Measurements from ENCODE around the gene MAST3. TPM values are rescaled to one million over a fixed set of nuclear protein-coding genes. Genes with fewer than 3 reads are reported as not detected.

Gene MAST3
- total and polyA plus RNA-seq, 4 donors: 4.3 to 10.6 (median 6.7) TPM

DNA sequence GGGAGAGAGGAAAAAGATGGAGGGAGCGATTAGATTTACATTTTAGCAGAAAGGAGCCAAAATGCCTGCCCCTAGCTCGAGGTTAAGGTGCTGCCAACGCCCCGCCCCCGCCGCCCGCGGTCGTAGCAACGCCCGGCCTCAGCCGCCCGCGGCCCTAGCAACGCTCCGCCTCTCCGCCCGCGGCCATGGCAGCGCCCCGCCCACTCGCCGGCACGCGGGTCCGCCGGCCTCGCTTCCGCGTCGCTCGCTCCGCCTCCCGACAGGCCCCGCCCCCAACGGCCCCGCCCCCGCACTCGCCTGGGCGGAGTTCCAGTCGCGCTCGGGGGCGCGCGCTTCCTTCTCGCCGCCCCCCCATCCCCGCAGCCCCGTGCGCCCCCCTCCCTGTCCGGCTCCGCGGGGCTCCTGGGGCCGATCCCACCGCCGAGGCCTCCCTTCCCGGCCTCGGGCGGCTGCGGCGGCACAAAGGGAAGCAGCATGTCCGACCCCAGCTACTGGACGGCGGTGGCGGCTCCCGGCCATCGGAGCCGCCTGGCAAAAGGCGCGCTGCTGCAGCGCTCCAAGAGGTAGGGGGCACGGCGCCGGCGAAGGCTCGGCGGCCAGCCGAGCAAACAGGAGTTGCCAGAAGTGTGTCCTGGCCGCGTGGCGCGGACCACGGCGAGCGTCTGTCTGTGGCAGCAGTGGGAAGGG is 20.3 kb downstream of the MAST3 start:
- peak overlapping the region; percentile 12 to 56 for H3K27ac ChIP-seq (ENCODE audit: low read depth in 1 of 2, low read length in 2 of 2)

GRCh38 chr19:18118420-18119012 is 20.9 kb downstream of the MAST3 start:
- peaks cover 5 to 41% (median 25%) of the 10 kb centered on the region in 4 donors for H3K4me1 ChIP-seq (ENCODE audit: control insufficient read depth in 4 of 4, insufficient read depth in 4 of 4, low read length in 3 of 4)
- no peaks in the 10 kb centered on the region for H3K27me3 ChIP-seq (ENCODE audit: control insufficient read depth in 4 of 4, insufficient read depth in 4 of 4, low read length in 3 of 4)
- H3K9me3 ChIP-seq (ENCODE audit: control insufficient read depth in 4 of 4, low read length in 3 of 4): no peaks in the 10 kb centered on the region
- TF ChIP-seq RAD21 (IDR thresholded peaks at IDR 0.05): no peak
- TF ChIP-seq, protein P1, sequence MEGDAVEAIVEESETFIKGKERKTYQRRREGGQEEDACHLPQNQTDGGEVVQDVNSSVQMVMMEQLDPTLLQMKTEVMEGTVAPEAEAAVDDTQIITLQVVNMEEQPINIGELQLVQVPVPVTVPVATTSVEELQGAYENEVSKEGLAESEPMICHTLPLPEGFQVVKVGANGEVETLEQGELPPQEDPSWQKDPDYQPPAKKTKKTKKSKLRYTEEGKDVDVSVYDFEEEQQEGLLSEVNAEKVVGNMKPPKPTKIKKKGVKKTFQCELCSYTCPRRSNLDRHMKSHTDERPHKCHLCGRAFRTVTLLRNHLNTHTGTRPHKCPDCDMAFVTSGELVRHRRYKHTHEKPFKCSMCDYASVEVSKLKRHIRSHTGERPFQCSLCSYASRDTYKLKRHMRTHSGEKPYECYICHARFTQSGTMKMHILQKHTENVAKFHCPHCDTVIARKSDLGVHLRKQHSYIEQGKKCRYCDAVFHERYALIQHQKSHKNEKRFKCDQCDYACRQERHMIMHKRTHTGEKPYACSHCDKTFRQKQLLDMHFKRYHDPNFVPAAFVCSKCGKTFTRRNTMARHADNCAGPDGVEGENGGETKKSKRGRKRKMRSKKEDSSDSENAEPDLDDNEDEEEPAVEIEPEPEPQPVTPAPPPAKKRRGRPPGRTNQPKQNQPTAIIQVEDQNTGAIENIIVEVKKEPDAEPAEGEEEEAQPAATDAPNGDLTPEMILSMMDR (IDR thresholded peaks at IDR 0.05; ENCODE audit: low read depth, low read length, missing input control): no peak
- TF ChIP-seq EGR1 (IDR thresholded peaks at IDR 0.05; ENCODE audit: low read depth in 2 of 2): no peak
- no peak for TF ChIP-seq TAF1 (conservative IDR thresholded peaks at IDR 0.05)
- TF ChIP-seq FOXA1 (IDR thresholded peaks at IDR 0.05): no peak
- no peak for TF ChIP-seq FOXA2 (IDR thresholded peaks at IDR 0.05)
- TF ChIP-seq NR2F2 (IDR thresholded peaks at IDR 0.05): no peak
- TF ChIP-seq HNF4A (conservative IDR thresholded peaks at IDR 0.05): no peak
- TF ChIP-seq ZBTB33 (IDR thresholded peaks at IDR 0.05): no peak
- peaks cover 3 to 17% (median 8%) of the 10 kb centered on the region in 4 donors for H3K36me3 ChIP-seq (ENCODE audit: control insufficient read depth in 4 of 4, insufficient read depth in 3 of 4, low read depth in 1 of 4, low read length in 3 of 4)
- peak overlapping the region; percentile 39 to 64 for H3K9ac ChIP-seq (ENCODE audit: low read depth in 1 of 2, low read length in 2 of 2)
- H3K27ac ChIP-seq (ENCODE audit: low read depth in 1 of 2, low read length in 2 of 2): peak overlapping the region; percentile 38 to 56
- peak overlapping the region in 2 of 3 donors; percentile 13 to 73 for H3K4me3 ChIP-seq (ENCODE audit: low read depth in 1 of 3, low read length in 3 of 3)
- 43% methylated on average over 14 of the region's 14 CpGs for WGBS
- no peak for DNase-seq (ENCODE audit: low spot score)

More for the DNA sequence above, 20.3 kb downstream of the MAST3 start:
- DNase-seq (ENCODE audit: low spot score): peak; percentile 98
- Histone ChIP-seq H3K4me1 (ENCODE audit: control insufficient read depth in 4 of 4, insufficient read depth in 4 of 4, low read length in 3 of 4) (peaks cover 5 to 44% (median 25%) of the 10 kb centered on the region in 4 donors), H3K4me3 (ENCODE audit: low read depth in 1 of 3, low read length in 3 of 3) (peak overlapping the region; percentile 18 to 73 (median 26)), H3K36me3 (ENCODE audit: control insufficient read depth in 4 of 4, insufficient read depth in 3 of 4, low read depth in 1 of 4, low read length in 3 of 4) (peaks cover 3 to 10% (median 3%) of the 10 kb centered on the region in 4 donors), H3K27me3 (ENCODE audit: control insufficient read depth in 4 of 4, insufficient read depth in 4 of 4, low read length in 3 of 4) (no peaks in the 10 kb centered on the region), H3K9me3 (ENCODE audit: control insufficient read depth in 4 of 4, low read length in 3 of 4) (no peaks in the 10 kb centered on the region), H3K9ac (ENCODE audit: low read depth in 1 of 2, low read length in 2 of 2) (peak overlapping the region; percentile 39 to 64)
- no peak for TF ChIP-seq YY1 (IDR thresholded peaks at IDR 0.05)
- TF ChIP-seq ZBTB33 (IDR thresholded peaks at IDR 0.05): no peak
- no peak for TF ChIP-seq FOXA1 (IDR thresholded peaks at IDR 0.05)
- TF ChIP-seq JUND (IDR thresholded peaks at IDR 0.05): no peak
- TF ChIP-seq RXRA (IDR thresholded peaks at IDR 0.05): no peak
- TF ChIP-seq SP1 (IDR thresholded peaks at IDR 0.05): no peak
- TF ChIP-seq GABPA (IDR thresholded peaks at IDR 0.05 in 1 of 2, conservative IDR thresholded peaks at IDR 0.05 in 1 of 2): no peak
- 1% methylated on average over 86 of the region's 86 CpGs for WGBS

All from liver (tissue), 9 donors.